Loucy (cell line): ENCODE data around the gene ROR1.

Experiments used
- H2AFZ ChIP-seq: fragments of 200-600 bp; sonication (generic); 2 replicates; pipeline ENCODE4 v1.6.0; 2016; ENCODE audit warnings: antibody characterized with exemption, mild to moderate bottlenecking, low read length, moderate library complexity
- H3F3A ChIP-seq: fragments of 200-600 bp; 2 replicates; pipeline ENCODE4 v1.6.0; 2016; ENCODE audit warnings: antibody characterized with exemption, low read depth, mild to moderate bottlenecking
- H3K27me3 ChIP-seq: fragments of 200-600 bp; sonication (generic); 2 replicates; pipeline ENCODE4 v1.6.1; 2014; ENCODE audit warnings: low read length, mild to moderate bottlenecking; ENCODE audit not compliant: insufficient read depth, poor library complexity, severe bottlenecking
- H3K36me3 ChIP-seq: fragments of 200-600 bp; sonication (generic); 2 replicates; pipeline ENCODE4 v1.6.1; 2016; ENCODE audit warnings: low read length; ENCODE audit not compliant: insufficient read depth
- H3K4me1 ChIP-seq: fragments of 200-600 bp; sonication (generic); 2 replicates; pipeline ENCODE4 v1.5.1; 2014; ENCODE audit warnings: low read length, mild to moderate bottlenecking; ENCODE audit not compliant: insufficient read depth, poor library complexity, severe bottlenecking
- H3K4me2 ChIP-seq: fragments of 200-600 bp; sonication (generic); 2 replicates; pipeline ENCODE4 v1.6.0; 2014; ENCODE audit warnings: antibody characterized with exemption, low read length, low read depth, mild to moderate bottlenecking; ENCODE audit not compliant: poor library complexity, severe bottlenecking
- H3K4me3 ChIP-seq: fragments of 200-600 bp; sonication (generic); 2 replicates; pipeline ENCODE4 v1.5.1; 2014; ENCODE audit warnings: low read length, mild to moderate bottlenecking, mixed read lengths; ENCODE audit not compliant: poor library complexity, severe bottlenecking
- H3K79me2 ChIP-seq: fragments of 200-600 bp; sonication (generic); 2 replicates; pipeline ENCODE4 v1.6.1; 2014; ENCODE audit warnings: low read length; ENCODE audit not compliant: insufficient read depth
- H3K9ac ChIP-seq: fragments of 200-600 bp; sonication (generic); 2 replicates; pipeline ENCODE4 v1.6.0; 2014; ENCODE audit warnings: mild to moderate bottlenecking, low read depth, low read length, moderate library complexity; ENCODE audit not compliant: poor library complexity, severe bottlenecking
- H3K9me2 ChIP-seq: fragments of 200-600 bp; sonication (generic); replicated peaks from 2 replicates; pipeline ENCODE4 v1.6.1; 2016; ENCODE audit warnings: low read depth, low read length, mixed read lengths
- H3K9me3 ChIP-seq: fragments of 200-600 bp; sonication (generic); 2 replicates; pipeline ENCODE4 v1.6.1; 2014; ENCODE audit warnings: mild to moderate bottlenecking, antibody characterized with exemption, low read length, low read depth; ENCODE audit not compliant: insufficient read depth
- H4K20me1 ChIP-seq: fragments of 200-600 bp; sonication (generic); 2 replicates; pipeline ENCODE4 v1.6.0; 2014; ENCODE audit warnings: antibody characterized with exemption, low read length, mild to moderate bottlenecking; ENCODE audit not compliant: insufficient read depth, poor library complexity, severe bottlenecking
- EZH2phosphoT487 ChIP-seq: fragments of 200-600 bp; IDR thresholded peaks from 2 replicates; pipeline ENCODE4 v1.6.1; 2018; ENCODE audit warnings: antibody characterized with exemption, mild to moderate bottlenecking, moderate library complexity, borderline replicate concordance
- TF ChIP-seq, protein P1 (sequence below): fragments of 200-600 bp; sonication (generic); conservative IDR thresholded peaks from 2 replicates; pipeline ENCODE4 v1.5.1; 2014; ENCODE audit warnings: mild to moderate bottlenecking, antibody characterized with exemption, low read length

Gene ROR1

DNA sequence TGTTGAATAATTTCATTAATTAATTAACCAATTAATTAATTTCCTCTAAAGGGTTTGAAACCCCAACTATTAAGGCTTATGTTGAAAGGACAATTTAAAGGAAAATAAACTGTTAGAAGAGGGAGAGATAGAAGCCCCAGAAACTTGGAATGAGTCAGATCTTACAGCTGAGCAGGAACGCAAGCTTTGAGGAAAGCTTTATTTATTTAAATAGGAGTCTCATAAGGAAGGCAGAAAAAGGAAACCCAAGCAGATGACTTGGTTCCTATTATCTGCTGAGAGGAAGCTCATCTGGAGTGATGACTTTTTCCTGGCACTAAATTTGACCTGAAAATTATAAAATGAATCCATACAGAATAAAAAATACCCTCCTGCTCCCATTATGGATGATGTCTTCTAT, 105.1 kb downstream of the ROR1 start:
- H2AFZ ChIP-seq = no peak overlapping the region
- no peaks in the 10 kb centered on the region for H3K9me2 ChIP-seq
- no peaks in the 10 kb centered on the region for H4K20me1 ChIP-seq
- no peaks in the 10 kb centered on the region for H3F3A ChIP-seq
- H3K79me2 ChIP-seq = no peaks in the 10 kb centered on the region
- H3K27me3 ChIP-seq = no peaks in the 10 kb centered on the region
- H3K9me3 ChIP-seq = no peaks in the 10 kb centered on the region
- no peak overlapping the region for H3K9ac ChIP-seq
- H3K36me3 ChIP-seq = no peaks in the 10 kb centered on the region
- H3K4me1 ChIP-seq = no peaks in the 10 kb centered on the region
- no peak for TF ChIP-seq EZH2phosphoT487
- TF ChIP-seq, protein P1, sequence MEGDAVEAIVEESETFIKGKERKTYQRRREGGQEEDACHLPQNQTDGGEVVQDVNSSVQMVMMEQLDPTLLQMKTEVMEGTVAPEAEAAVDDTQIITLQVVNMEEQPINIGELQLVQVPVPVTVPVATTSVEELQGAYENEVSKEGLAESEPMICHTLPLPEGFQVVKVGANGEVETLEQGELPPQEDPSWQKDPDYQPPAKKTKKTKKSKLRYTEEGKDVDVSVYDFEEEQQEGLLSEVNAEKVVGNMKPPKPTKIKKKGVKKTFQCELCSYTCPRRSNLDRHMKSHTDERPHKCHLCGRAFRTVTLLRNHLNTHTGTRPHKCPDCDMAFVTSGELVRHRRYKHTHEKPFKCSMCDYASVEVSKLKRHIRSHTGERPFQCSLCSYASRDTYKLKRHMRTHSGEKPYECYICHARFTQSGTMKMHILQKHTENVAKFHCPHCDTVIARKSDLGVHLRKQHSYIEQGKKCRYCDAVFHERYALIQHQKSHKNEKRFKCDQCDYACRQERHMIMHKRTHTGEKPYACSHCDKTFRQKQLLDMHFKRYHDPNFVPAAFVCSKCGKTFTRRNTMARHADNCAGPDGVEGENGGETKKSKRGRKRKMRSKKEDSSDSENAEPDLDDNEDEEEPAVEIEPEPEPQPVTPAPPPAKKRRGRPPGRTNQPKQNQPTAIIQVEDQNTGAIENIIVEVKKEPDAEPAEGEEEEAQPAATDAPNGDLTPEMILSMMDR = no peak
- no peak overlapping the region for H3K4me3 ChIP-seq
- no peak overlapping the region for H3K4me2 ChIP-seq

DNA sequence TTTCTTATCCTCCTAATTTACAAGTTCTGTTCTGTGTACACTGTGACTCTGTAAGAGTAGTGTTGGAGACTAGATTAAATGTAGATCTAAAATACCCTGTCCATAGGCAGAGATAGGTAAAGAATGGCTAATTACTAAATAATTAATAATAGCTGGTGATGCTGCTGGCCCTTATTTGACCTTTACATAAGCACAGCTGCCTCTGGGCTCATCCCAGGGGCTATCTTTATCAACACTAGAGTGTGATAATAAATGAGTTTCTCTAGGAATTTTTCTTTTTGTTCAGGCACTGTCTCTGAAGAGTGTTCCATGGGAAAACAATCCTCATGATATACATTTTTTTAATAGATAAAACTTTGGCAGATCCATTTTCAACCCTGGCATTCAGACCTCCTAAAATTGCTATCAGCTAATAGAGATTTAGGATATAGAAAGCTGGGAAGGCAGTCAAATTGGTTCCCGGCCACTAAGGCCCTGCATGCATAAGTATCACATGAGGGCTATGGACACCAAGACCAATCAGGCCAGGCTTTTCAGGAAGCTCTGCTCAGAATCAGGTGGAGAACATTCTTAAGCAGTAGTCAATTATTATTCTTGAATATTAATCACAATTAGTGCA, 107.2 kb downstream of the ROR1 start:
- Histone ChIP-seq H3K4me3 (no peak overlapping the region), H3K79me2 (no peaks in the 10 kb centered on the region), H3K9me2 (no peaks in the 10 kb centered on the region), H4K20me1 (no peaks in the 10 kb centered on the region), H3K9me3 (no peaks in the 10 kb centered on the region), H3F3A (no peaks in the 10 kb centered on the region), H3K36me3 (no peaks in the 10 kb centered on the region), H3K4me1 (no peaks in the 10 kb centered on the region), H2AFZ (no peak overlapping the region), H3K4me2 (no peak overlapping the region), H3K27me3 (no peaks in the 10 kb centered on the region), H3K9ac (no peak overlapping the region)
- TF ChIP-seq, protein P1 = no peak
- no peak for TF ChIP-seq EZH2phosphoT487

DNA sequence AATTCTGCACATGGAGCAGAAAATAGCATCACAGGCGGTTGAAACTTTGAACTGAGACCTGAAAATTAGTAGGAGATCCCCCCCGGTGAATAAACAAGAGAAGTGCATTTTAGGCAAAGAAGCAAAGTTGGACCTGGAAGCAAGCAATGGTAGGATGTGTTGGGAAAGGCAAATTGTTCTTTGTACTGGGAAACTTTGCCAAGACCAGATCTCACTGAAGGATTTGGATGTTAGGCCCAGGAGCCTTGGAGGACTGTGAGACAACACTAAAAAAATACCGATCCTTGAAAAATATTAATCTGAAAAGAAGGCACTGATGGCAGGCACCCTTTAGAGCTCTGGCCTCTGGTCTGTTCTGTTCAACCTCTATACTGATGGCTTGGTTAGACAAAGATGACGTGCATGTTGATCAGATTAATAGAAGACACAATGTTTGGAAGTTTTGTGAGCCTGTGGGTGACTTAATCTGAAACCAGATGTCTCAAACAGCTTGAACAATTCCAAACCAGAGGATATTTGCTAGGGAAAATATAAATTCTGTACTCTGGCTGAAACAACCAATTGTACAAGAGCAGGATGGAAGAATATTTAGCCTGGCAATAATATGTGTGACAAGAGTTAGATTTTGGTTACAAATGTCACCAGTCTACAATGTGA, 108.4 kb downstream of the ROR1 start:
- Histone ChIP-seq H3K9me3 (no peaks in the 10 kb centered on the region), H2AFZ (no peak overlapping the region), H3K4me3 (no peak overlapping the region), H3K4me2 (no peak overlapping the region), H3K79me2 (no peaks in the 10 kb centered on the region), H3F3A (no peaks in the 10 kb centered on the region), H3K27me3 (no peaks in the 10 kb centered on the region), H3K9ac (no peak overlapping the region), H3K9me2 (no peaks in the 10 kb centered on the region), H4K20me1 (no peaks in the 10 kb centered on the region), H3K4me1 (no peaks in the 10 kb centered on the region), H3K36me3 (no peaks in the 10 kb centered on the region)
- TF ChIP-seq, protein P1 = no peak
